GM23338 (cell line): ENCODE results near the gene AGBL2. TPM values are rescaled to one million over a fixed set of nuclear protein-coding genes. Genes with fewer than 3 reads are reported as not detected.

Experiments
- ATAC-seq: fragments of 200-7000 bp; cut with Tn5 transposase; 3 replicates; pipeline ENCODE4 v1.9.1; 2020
- DNase-seq: peaks from one replicate; pipeline ENCODE4 v3.0.0-alpha.2; 2015; ENCODE audit warnings: low spot score
- H2AFZ ChIP-seq: fragments of 200-600 bp; sonication (generic); 2 replicates; pipeline ENCODE4 v1.8.0; 2016; ENCODE audit warnings: antibody characterized with exemption, mild to moderate bottlenecking, moderate library complexity
- H3F3A ChIP-seq: fragments of 200-600 bp; sonication (generic); replicated peaks from 2 replicates; pipeline ENCODE4 v1.8.0; 2017; ENCODE audit warnings: antibody characterized with exemption, mixed run types, low read depth
- H3K27ac ChIP-seq: fragments of 200-600 bp; sonication (generic); 2 replicates; pipeline ENCODE4 v1.6.1; 2016; ENCODE audit warnings: low read depth
- H3K27me3 ChIP-seq: fragments of 200-600 bp; sonication (generic); 2 replicates; pipeline ENCODE4 v1.8.0; 2016; ENCODE audit warnings: mild to moderate bottlenecking, mixed run types, moderate library complexity; ENCODE audit not compliant: insufficient read depth
- H3K36me3 ChIP-seq: fragments of 200-600 bp; sonication (generic); 2 replicates; pipeline ENCODE4 v1.8.0; 2016; ENCODE audit warnings: mild to moderate bottlenecking; ENCODE audit not compliant: insufficient read depth
- H3K4me1 ChIP-seq: fragments of 200-600 bp; sonication (generic); 2 replicates; pipeline ENCODE4 v1.8.0; 2016; ENCODE audit warnings: mild to moderate bottlenecking, moderate library complexity; ENCODE audit not compliant: insufficient read depth
- H3K4me2 ChIP-seq: fragments of 200-600 bp; sonication (generic); 2 replicates; pipeline ENCODE4 v1.7.1; 2017; ENCODE audit warnings: mixed run types
- H3K4me3 ChIP-seq: fragments of 200-600 bp; sonication (generic); 2 replicates; pipeline ENCODE4 v1.6.1; 2016; ENCODE audit warnings: mixed run types
- H3K79me2 ChIP-seq: fragments of 200-600 bp; sonication (generic); replicated peaks from 2 replicates; pipeline ENCODE4 v1.8.0; 2017; ENCODE audit warnings: mild to moderate bottlenecking; ENCODE audit not compliant: insufficient read depth
- H3K9me2 ChIP-seq: fragments of 200-600 bp; sonication (generic); 2 replicates; pipeline ENCODE4 v1.8.0; 2017; ENCODE audit not compliant: insufficient read depth
- H4K20me1 ChIP-seq: fragments of 200-600 bp; sonication (generic); replicated peaks from 2 replicates; pipeline ENCODE4 v1.8.0; 2017; ENCODE audit warnings: mild to moderate bottlenecking; ENCODE audit not compliant: insufficient read depth
- H3K27ac Mint-ChIP-seq: 2 replicates; pipeline ENCODE4 v1.8.0; 2020; ENCODE audit warnings: inconsistent platforms, mild to moderate bottlenecking, moderate library complexity, mixed read lengths
- H3K27me3 Mint-ChIP-seq: 3 replicates; pipeline ENCODE4 v1.8.0; 2022; ENCODE audit warnings: low read depth, mild to moderate bottlenecking, moderate library complexity, mixed read lengths, inconsistent platforms; ENCODE audit not compliant: insufficient read depth, poor library complexity
- H3K36me3 Mint-ChIP-seq: 3 replicates; pipeline ENCODE4 v1.8.0; 2021; ENCODE audit warnings: low read depth, mild to moderate bottlenecking, inconsistent platforms, moderate library complexity, mixed read lengths
- H3K4me1 Mint-ChIP-seq: 3 replicates; pipeline ENCODE4 v1.8.0; 2020; ENCODE audit warnings: mild to moderate bottlenecking, inconsistent platforms, mixed read lengths
- H3K4me3 Mint-ChIP-seq: 3 replicates; pipeline ENCODE4 v1.8.0; 2021; ENCODE audit warnings: moderate library complexity, mild to moderate bottlenecking, inconsistent platforms, mixed read lengths
- H3K9me3 Mint-ChIP-seq: 3 replicates; pipeline ENCODE4 v1.8.0; 2020; ENCODE audit warnings: moderate library complexity, mild to moderate bottlenecking, inconsistent platforms, mixed read lengths
- CREB1 ChIP-seq: fragments of 250-450 bp; sonication (Bioruptor Pico); IDR thresholded peaks from 2 replicates; pipeline ENCODE4 v1.5.0; 2020; ENCODE audit warnings: low read depth, mild to moderate bottlenecking, moderate library complexity
- EZH2 ChIP-seq: fragments of 200-600 bp; sonication (generic); IDR thresholded peaks from one replicate; pipeline ENCODE4 v1.8.0; 2017; ENCODE audit warnings: antibody characterized with exemption, mild to moderate bottlenecking, low read depth; ENCODE audit not compliant: unreplicated experiment
- EZH2phosphoT487 ChIP-seq: fragments of 200-600 bp; sonication (generic); IDR thresholded peaks from one replicate; pipeline ENCODE4 v1.8.1; 2018; ENCODE audit warnings: antibody characterized with exemption; ENCODE audit not compliant: unreplicated experiment
- JUNB ChIP-seq: IDR thresholded peaks from one replicate; pipeline ENCODE4 v1.6.1; 2016; ENCODE audit warnings: antibody characterized with exemption; ENCODE audit not compliant: unreplicated experiment
- NANOG ChIP-seq: IDR thresholded peaks from 2 replicates; pipeline ENCODE4 v1.6.1; 2016; ENCODE audit warnings: antibody characterized with exemption, borderline replicate concordance
- POLR2AphosphoS5 ChIP-seq: IDR thresholded peaks from 2 replicates; pipeline ENCODE4 v1.6.1; 2016; ENCODE audit warnings: antibody characterized with exemption, low read depth
- STAT1 ChIP-seq: IDR thresholded peaks from one replicate; pipeline ENCODE4 v1.6.1; 2016; ENCODE audit warnings: antibody characterized with exemption; ENCODE audit not compliant: unreplicated experiment
- ZNF114 ChIP-seq: fragments of 250-450 bp; sonication (Bioruptor Pico); IDR thresholded peaks from 2 replicates; pipeline ENCODE4 v1.5.0; 2020; ENCODE audit warnings: mild to moderate bottlenecking, moderate library complexity
- ZNF331 ChIP-seq: fragments of 250-450 bp; sonication (Bioruptor Pico); IDR thresholded peaks from 2 replicates; pipeline ENCODE4 v1.5.0; 2020; ENCODE audit warnings: low read depth, mild to moderate bottlenecking, moderate library complexity
- polyA plus RNA-seq: library from polyadenylated mRNA; unstranded; fragments of >200 nt; fragmentation: Nextera tagmentation; extraction: Ambion mirVana; gene quantifications from 2 replicates; pipeline ENCODE4 v1.2.1, GENCODE V29; 2016
- total RNA-seq: library from RNA; depleted of rRNA; stranded (reverse); fragments of >200 nt; shearing (Covaris generic); gene quantifications from 2 replicates; pipeline ENCODE4 v1.2.3, GENCODE V29; 2014
- TF ChIP-seq, protein P1 (sequence below): IDR thresholded peaks from 2 replicates; pipeline ENCODE4 v1.6.1; 2016; ENCODE audit warnings: antibody characterized with exemption
- TF ChIP-seq, protein P2 (sequence below), 2 experiments: fragments of 200-600 bp in 1 of 2; sonication (generic) in 1 of 2; conservative IDR thresholded peaks; 2 replicates each; pipeline versions ENCODE4 v1.5.1 to v1.6.1; 2016 to 2017; ENCODE audit warnings: antibody characterized with exemption in 2 of 2, low read depth in 2 of 2, mild to moderate bottlenecking in 2 of 2, moderate library complexity in 1 of 2
- TF ChIP-seq, protein P3 (sequence below): IDR thresholded peaks from one replicate; pipeline ENCODE4 v1.6.1; 2018; ENCODE audit warnings: antibody characterized with exemption; ENCODE audit not compliant: unreplicated experiment
- TF ChIP-seq, protein P4 (sequence below): fragments of 250-450 bp; sonication (Bioruptor Pico); IDR thresholded peaks from 2 replicates; pipeline ENCODE4 v1.5.0; 2020; ENCODE audit warnings: mild to moderate bottlenecking, moderate library complexity

AGBL2 gene
- total and polyA plus RNA-seq, 2 experiments from 2014 or later = 5.1 to 5.6 TPM

- no peaks in the 10 kb centered on the region for H3K4me1 Mint-ChIP-seq
- ATAC-seq (no peak), DNase-seq (no peak)
- Histone ChIP-seq H3K4me3 (no peak overlapping the region), H3K27ac (no peak overlapping the region), H3K79me2 (no peaks in the 10 kb centered on the region), H3K4me1 (no peaks in the 10 kb centered on the region), H3F3A (no peaks in the 10 kb centered on the region), H4K20me1 (peaks cover 12% of the 10 kb centered on the region), H3K4me2 (no peak overlapping the region), H3K27me3 (no peaks in the 10 kb centered on the region), H3K9me2 (no peaks in the 10 kb centered on the region), H2AFZ (no peak overlapping the region), H3K36me3 (peaks cover 52% of the 10 kb centered on the region)
- no peaks in the 10 kb centered on the region for H3K9me3 Mint-ChIP-seq
- no peak for TF ChIP-seq NANOG
- no peak for TF ChIP-seq EZH2phosphoT487
- TF ChIP-seq, protein P1, sequence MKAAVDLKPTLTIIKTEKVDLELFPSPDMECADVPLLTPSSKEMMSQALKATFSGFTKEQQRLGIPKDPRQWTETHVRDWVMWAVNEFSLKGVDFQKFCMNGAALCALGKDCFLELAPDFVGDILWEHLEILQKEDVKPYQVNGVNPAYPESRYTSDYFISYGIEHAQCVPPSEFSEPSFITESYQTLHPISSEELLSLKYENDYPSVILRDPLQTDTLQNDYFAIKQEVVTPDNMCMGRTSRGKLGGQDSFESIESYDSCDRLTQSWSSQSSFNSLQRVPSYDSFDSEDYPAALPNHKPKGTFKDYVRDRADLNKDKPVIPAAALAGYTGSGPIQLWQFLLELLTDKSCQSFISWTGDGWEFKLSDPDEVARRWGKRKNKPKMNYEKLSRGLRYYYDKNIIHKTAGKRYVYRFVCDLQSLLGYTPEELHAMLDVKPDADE = no peak
- TF ChIP-seq JUNB = no peak
- TF ChIP-seq EZH2 = no peak
- TF ChIP-seq, protein P2, sequence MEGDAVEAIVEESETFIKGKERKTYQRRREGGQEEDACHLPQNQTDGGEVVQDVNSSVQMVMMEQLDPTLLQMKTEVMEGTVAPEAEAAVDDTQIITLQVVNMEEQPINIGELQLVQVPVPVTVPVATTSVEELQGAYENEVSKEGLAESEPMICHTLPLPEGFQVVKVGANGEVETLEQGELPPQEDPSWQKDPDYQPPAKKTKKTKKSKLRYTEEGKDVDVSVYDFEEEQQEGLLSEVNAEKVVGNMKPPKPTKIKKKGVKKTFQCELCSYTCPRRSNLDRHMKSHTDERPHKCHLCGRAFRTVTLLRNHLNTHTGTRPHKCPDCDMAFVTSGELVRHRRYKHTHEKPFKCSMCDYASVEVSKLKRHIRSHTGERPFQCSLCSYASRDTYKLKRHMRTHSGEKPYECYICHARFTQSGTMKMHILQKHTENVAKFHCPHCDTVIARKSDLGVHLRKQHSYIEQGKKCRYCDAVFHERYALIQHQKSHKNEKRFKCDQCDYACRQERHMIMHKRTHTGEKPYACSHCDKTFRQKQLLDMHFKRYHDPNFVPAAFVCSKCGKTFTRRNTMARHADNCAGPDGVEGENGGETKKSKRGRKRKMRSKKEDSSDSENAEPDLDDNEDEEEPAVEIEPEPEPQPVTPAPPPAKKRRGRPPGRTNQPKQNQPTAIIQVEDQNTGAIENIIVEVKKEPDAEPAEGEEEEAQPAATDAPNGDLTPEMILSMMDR (conservative IDR thresholded peaks at IDR 0.05; ENCODE audit: low read depth in 2 of 2) = no peak
- no peak for TF ChIP-seq ZNF114 (CRISPR knock-in tag)
- TF ChIP-seq, protein P3, sequence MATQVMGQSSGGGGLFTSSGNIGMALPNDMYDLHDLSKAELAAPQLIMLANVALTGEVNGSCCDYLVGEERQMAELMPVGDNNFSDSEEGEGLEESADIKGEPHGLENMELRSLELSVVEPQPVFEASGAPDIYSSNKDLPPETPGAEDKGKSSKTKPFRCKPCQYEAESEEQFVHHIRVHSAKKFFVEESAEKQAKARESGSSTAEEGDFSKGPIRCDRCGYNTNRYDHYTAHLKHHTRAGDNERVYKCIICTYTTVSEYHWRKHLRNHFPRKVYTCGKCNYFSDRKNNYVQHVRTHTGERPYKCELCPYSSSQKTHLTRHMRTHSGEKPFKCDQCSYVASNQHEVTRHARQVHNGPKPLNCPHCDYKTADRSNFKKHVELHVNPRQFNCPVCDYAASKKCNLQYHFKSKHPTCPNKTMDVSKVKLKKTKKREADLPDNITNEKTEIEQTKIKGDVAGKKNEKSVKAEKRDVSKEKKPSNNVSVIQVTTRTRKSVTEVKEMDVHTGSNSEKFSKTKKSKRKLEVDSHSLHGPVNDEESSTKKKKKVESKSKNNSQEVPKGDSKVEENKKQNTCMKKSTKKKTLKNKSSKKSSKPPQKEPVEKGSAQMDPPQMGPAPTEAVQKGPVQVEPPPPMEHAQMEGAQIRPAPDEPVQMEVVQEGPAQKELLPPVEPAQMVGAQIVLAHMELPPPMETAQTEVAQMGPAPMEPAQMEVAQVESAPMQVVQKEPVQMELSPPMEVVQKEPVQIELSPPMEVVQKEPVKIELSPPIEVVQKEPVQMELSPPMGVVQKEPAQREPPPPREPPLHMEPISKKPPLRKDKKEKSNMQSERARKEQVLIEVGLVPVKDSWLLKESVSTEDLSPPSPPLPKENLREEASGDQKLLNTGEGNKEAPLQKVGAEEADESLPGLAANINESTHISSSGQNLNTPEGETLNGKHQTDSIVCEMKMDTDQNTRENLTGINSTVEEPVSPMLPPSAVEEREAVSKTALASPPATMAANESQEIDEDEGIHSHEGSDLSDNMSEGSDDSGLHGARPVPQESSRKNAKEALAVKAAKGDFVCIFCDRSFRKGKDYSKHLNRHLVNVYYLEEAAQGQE = no peak
- TF ChIP-seq, protein P4, sequence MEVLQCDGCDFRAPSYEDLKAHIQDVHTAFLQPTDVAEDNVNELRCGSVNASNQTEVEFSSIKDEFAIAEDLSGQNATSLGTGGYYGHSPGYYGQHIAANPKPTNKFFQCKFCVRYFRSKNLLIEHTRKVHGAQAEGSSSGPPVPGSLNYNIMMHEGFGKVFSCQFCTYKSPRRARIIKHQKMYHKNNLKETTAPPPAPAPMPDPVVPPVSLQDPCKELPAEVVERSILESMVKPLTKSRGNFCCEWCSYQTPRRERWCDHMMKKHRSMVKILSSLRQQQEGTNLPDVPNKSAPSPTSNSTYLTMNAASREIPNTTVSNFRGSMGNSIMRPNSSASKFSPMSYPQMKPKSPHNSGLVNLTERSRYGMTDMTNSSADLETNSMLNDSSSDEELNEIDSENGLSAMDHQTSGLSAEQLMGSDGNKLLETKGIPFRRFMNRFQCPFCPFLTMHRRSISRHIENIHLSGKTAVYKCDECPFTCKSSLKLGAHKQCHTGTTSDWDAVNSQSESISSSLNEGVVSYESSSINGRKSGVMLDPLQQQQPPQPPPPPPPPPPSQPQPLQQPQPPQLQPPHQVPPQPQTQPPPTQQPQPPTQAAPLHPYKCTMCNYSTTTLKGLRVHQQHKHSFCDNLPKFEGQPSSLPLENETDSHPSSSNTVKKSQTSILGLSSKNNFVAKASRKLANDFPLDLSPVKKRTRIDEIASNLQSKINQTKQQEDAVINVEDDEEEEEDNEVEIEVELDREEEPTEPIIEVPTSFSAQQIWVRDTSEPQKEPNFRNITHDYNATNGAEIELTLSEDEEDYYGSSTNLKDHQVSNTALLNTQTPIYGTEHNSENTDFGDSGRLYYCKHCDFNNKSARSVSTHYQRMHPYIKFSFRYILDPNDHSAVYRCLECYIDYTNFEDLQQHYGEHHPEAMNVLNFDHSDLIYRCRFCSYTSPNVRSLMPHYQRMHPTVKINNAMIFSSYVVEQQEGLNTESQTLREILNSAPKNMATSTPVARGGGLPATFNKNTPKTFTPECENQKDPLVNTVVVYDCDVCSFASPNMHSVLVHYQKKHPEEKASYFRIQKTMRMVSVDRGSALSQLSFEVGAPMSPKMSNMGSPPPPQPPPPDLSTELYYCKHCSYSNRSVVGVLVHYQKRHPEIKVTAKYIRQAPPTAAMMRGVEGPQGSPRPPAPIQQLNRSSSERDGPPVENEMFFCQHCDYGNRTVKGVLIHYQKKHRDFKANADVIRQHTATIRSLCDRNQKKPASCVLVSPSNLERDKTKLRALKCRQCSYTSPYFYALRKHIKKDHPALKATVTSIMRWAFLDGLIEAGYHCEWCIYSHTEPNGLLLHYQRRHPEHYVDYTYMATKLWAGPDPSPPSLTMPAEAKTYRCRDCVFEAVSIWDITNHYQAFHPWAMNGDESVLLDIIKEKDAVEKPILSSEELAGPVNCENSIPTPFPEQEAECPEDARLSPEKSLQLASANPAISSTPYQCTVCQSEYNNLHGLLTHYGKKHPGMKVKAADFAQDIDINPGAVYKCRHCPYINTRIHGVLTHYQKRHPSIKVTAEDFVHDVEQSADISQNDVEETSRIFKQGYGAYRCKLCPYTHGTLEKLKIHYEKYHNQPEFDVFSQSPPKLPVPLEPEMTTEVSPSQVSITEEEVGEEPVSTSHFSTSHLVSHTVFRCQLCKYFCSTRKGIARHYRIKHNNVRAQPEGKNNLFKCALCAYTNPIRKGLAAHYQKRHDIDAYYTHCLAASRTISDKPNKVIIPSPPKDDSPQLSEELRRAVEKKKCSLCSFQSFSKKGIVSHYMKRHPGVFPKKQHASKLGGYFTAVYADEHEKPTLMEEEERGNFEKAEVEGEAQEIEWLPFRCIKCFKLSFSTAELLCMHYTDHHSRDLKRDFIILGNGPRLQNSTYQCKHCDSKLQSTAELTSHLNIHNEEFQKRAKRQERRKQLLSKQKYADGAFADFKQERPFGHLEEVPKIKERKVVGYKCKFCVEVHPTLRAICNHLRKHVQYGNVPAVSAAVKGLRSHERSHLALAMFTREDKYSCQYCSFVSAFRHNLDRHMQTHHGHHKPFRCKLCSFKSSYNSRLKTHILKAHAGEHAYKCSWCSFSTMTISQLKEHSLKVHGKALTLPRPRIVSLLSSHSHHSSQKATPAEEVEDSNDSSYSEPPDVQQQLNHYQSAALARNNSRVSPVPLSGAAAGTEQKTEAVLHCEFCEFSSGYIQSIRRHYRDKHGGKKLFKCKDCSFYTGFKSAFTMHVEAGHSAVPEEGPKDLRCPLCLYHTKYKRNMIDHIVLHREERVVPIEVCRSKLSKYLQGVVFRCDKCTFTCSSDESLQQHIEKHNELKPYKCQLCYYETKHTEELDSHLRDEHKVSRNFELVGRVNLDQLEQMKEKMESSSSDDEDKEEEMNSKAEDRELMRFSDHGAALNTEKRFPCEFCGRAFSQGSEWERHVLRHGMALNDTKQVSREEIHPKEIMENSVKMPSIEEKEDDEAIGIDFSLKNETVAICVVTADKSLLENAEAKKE (CRISPR knock-in tag) = no peak
- TF ChIP-seq STAT1 = no peak
- TF ChIP-seq ZNF331 (CRISPR knock-in tag) = no peak
- no peak for TF ChIP-seq POLR2AphosphoS5
- TF ChIP-seq CREB1 (CRISPR knock-in tag) = no peak
- peaks cover 2% of the 10 kb centered on the region for H3K27me3 Mint-ChIP-seq
- no peak overlapping the region for H3K27ac Mint-ChIP-seq
- peaks cover 75% of the 10 kb centered on the region for H3K36me3 Mint-ChIP-seq
- H3K4me3 Mint-ChIP-seq = no peak overlapping the region
These were observed 87.1 kb downstream of the AGBL2 start for GRCh38 chr11:47628026-47628425.
